MM.1S (cell line): Measurements from ENCODE around the gene RAB3GAP2.
A peak's percentile ranks its signal among the peaks of the same experiment; 100 is the strongest.

ENCODE experiments used
- CTCF ChIP-seq: fragments of 300-600 bp; sonication (generic); IDR thresholded peaks from 2 replicates; pipeline ENCODE4 v1.5.1; 2016; ENCODE audit warnings: antibody characterized with exemption, low read length, mixed read lengths
- EZH2 ChIP-seq: fragments of 300-600 bp; sonication (generic); optimal IDR thresholded peaks from 2 replicates; pipeline ENCODE3; 2017; ENCODE audit warnings: low read depth, mild to moderate bottlenecking, antibody characterized with exemption, low read length, mixed read lengths
- EZH2phosphoT487 ChIP-seq: fragments of 300-600 bp; sonication (generic); IDR thresholded peaks from 2 replicates; pipeline ENCODE4 v1.6.1; 2018; ENCODE audit warnings: antibody characterized with exemption, low read length

GRCh38 chr1:220189750-220190347, 82.4 kb downstream of the RAB3GAP2 start:
- TF ChIP-seq CTCF = peak; percentile 50
- TF ChIP-seq EZH2phosphoT487 = no peak
- TF ChIP-seq EZH2 = no peak
